ENCODE results near the gene LINS1.
A peak's percentile ranks its signal among the peaks of the same experiment; 100 is the strongest.
"Not testable (repeated sequence)": the region's sequence is repeated elsewhere in the genome, so short reads cannot be mapped to it uniquely, and the experiment has no call there.

LINS1 gene

GRCh38 chr15:100593431-100593830 is 8.6 kb downstream of the LINS1 start:
- TF ChIP-seq ZFX (IDR thresholded peaks at IDR 0.05) (no peak), CTCF (conservative IDR thresholded peaks at IDR 0.05) (no peak)
- no peak overlapping the region for H3K27ac ChIP-seq

- no peak overlapping the region for H3K27ac ChIP-seq
- TF ChIP-seq ZFX (IDR thresholded peaks at IDR 0.05): no peak
- no peak for TF ChIP-seq CTCF (conservative IDR thresholded peaks at IDR 0.05)
Observed at GRCh38 chr15:100592898-100593297, 9.1 kb downstream of the LINS1 start.

GRCh38 chr15:100591835-100592234 is 10.1 kb downstream of the LINS1 start:
- H3K27ac ChIP-seq: no peak overlapping the region
- TF ChIP-seq ZFX (IDR thresholded peaks at IDR 0.05) (no peak), CTCF (conservative IDR thresholded peaks at IDR 0.05) (no peak)

- not testable (repeated sequence) for H3K27ac ChIP-seq
Observed at GRCh38 chr15:100591163-100591562, 10.8 kb downstream of the LINS1 start.

- TF ChIP-seq CTCF (conservative IDR thresholded peaks at IDR 0.05) (no peak), ZFX (IDR thresholded peaks at IDR 0.05) (no peak)
- H3K27ac ChIP-seq: no peak overlapping the region
Observed at GRCh38 chr15:100588638-100589242, 13.2 kb downstream of the LINS1 start.

- no peak overlapping the region for H3K27ac ChIP-seq
- TF ChIP-seq CTCF (conservative IDR thresholded peaks at IDR 0.05) (no peak), ZFX (IDR thresholded peaks at IDR 0.05) (no peak)
Observed at GRCh38 chr15:100580414-100580813, 21.6 kb downstream of the LINS1 start.

GRCh38 chr15:100573526-100573925 is 28.5 kb downstream of the LINS1 start:
- no peak for TF ChIP-seq CTCF (conservative IDR thresholded peaks at IDR 0.05)
- no peak for TF ChIP-seq ZFX (IDR thresholded peaks at IDR 0.05)

GRCh38 chr15:100572362-100572983 is 29.5 kb downstream of the LINS1 start:
- TF ChIP-seq ZFX (IDR thresholded peaks at IDR 0.05): no peak
- peak; percentile 78 for TF ChIP-seq CTCF (conservative IDR thresholded peaks at IDR 0.05)
- H3K27ac ChIP-seq: no peak overlapping the region

More at GRCh38 chr15:100573526-100573925, 28.5 kb downstream of the LINS1 start:
- no peak overlapping the region for H3K27ac ChIP-seq

Data from C4-2B (cell line).